Activated T-cell treated with anti-CD3 and anti-CD28 coated beads, Interleukin-2, amount 50 U/mL, for 72 hours (primary cell): ENCODE data around the gene SETX. TPM values are rescaled to one million over a fixed set of nuclear protein-coding genes. Genes with fewer than 3 reads are reported as not detected.
"Not testable (repeated sequence)": the region's sequence is repeated elsewhere in the genome, so short reads cannot be mapped to it uniquely, and the experiment has no call there.

Source experiments
- ATAC-seq, 2 donors: fragments of 150-1000 bp; cut with Tn5 transposase; replicated peaks in 1 of 2; 2 replicates each; pipeline ENCODE4 v1.10.0; 2021; ENCODE audit warnings: moderate library complexity in 2 of 2, mild to moderate bottlenecking in 1 of 2
- DNase-seq, 2 donors: peaks; one replicate each; pipeline ENCODE4 v3.0.0; 2021 to 2022; ENCODE audit warnings: mixed read lengths in 1 of 2
- H3K27ac Mint-ChIP-seq: one replicate; pipeline ENCODE4 v1.8.0; 2022; ENCODE audit warnings: mild to moderate bottlenecking, moderate library complexity, mixed read lengths
- H3K27me3 Mint-ChIP-seq: one replicate; pipeline ENCODE4 v1.8.0; 2022; ENCODE audit warnings: low read depth, mixed read lengths
- H3K36me3 Mint-ChIP-seq, 2 donors: one replicate each; pipeline ENCODE4 v1.8.0; 2022; ENCODE audit warnings: mixed read lengths in 2 of 2, mild to moderate bottlenecking in 1 of 2; ENCODE audit not compliant: insufficient read depth in 2 of 2
- H3K4me1 Mint-ChIP-seq: one replicate; pipeline ENCODE4 v1.8.0; 2022; ENCODE audit warnings: low read depth, mixed read lengths
- H3K4me3 Mint-ChIP-seq, 2 donors: one replicate each; pipeline ENCODE4 v1.8.0; 2022; ENCODE audit warnings: mild to moderate bottlenecking in 2 of 2, mixed read lengths in 2 of 2, moderate library complexity in 2 of 2
- H3K9me3 Mint-ChIP-seq, 2 donors: one replicate each; pipeline ENCODE4 v1.8.0; 2022; ENCODE audit warnings: mixed read lengths in 2 of 2
- total RNA-seq, 2 donors: library from RNA; stranded (reverse); gene quantifications; one replicate each; pipeline ENCODE4 v1.2.3, GENCODE V29; 2022

SETX gene
- total RNA-seq, 2 donors from 2014 or later = 53.7 to 55.9 TPM

GRCh38 chr9:132301521-132301920, 53.3 kb downstream of the SETX start:
- Mint-ChIP-seq H3K4me1 (peaks cover 19% of the 10 kb centered on the region), H3K4me3 (no peak overlapping the region), H3K27ac (peak overlapping the region; percentile 85), H3K36me3 (peaks cover 11 to 47% of the 10 kb centered on the region in 2 donors), H3K27me3 (no peaks in the 10 kb centered on the region), H3K9me3 (no peaks in the 10 kb centered on the region)
- DNase-seq (no peak), ATAC-seq (no peak)

GRCh38 chr9:132299221-132299620, 55.6 kb downstream of the SETX start:
- H3K27me3 Mint-ChIP-seq = no peaks in the 10 kb centered on the region
- H3K4me3 Mint-ChIP-seq = no peak overlapping the region
- no peak for ATAC-seq
- H3K4me1 Mint-ChIP-seq = peaks cover 23% of the 10 kb centered on the region
- no peaks in the 10 kb centered on the region for H3K9me3 Mint-ChIP-seq
- DNase-seq = no peak
- H3K27ac Mint-ChIP-seq = no peak overlapping the region
- peaks cover 11 to 49% of the 10 kb centered on the region in 2 donors for H3K36me3 Mint-ChIP-seq

GRCh38 chr9:132295181-132295580, 59.6 kb downstream of the SETX start:
- DNase-seq (no peak), ATAC-seq (peak in 1 of 2 donors; percentile 53)
- no peak overlapping the region for H3K4me3 Mint-ChIP-seq
- peaks cover 9 to 38% of the 10 kb centered on the region in 2 donors for H3K36me3 Mint-ChIP-seq
- no peaks in the 10 kb centered on the region for H3K9me3 Mint-ChIP-seq
- peak overlapping the region; percentile 9 for H3K27ac Mint-ChIP-seq
- no peaks in the 10 kb centered on the region for H3K27me3 Mint-ChIP-seq
- H3K4me1 Mint-ChIP-seq = peaks cover 17% of the 10 kb centered on the region

GRCh38 chr9:132293145-132293721, 61.6 kb downstream of the SETX start:
- Mint-ChIP-seq H3K27me3 (no peaks in the 10 kb centered on the region), H3K36me3 (peaks cover 3 to 25% of the 10 kb centered on the region in 2 donors), H3K4me1 (peaks cover 15% of the 10 kb centered on the region), H3K27ac (peak overlapping the region; percentile 75), H3K9me3 (no peaks in the 10 kb centered on the region), H3K4me3 (no peak overlapping the region)
- DNase-seq (no peak), ATAC-seq (peak in 1 of 2 donors; percentile 60)

- Mint-ChIP-seq H3K9me3 (no peaks in the 10 kb centered on the region), H3K27me3 (no peaks in the 10 kb centered on the region), H3K4me3 (no peak overlapping the region), H3K36me3 (peaks cover 4 to 10% of the 10 kb centered on the region in 2 donors), H3K27ac (peak overlapping the region; percentile 75), H3K4me1 (peaks cover 8% of the 10 kb centered on the region)
- no peak for ATAC-seq
- no peak for DNase-seq
Measured at GRCh38 chr9:132288966-132289365, 65.8 kb downstream of the SETX start.

- Mint-ChIP-seq H3K4me3 (no peak overlapping the region), H3K9me3 (no peaks in the 10 kb centered on the region), H3K27me3 (no peaks in the 10 kb centered on the region), H3K4me1 (peaks cover 14% of the 10 kb centered on the region), H3K36me3 (peaks cover 7 to 12% of the 10 kb centered on the region in 2 donors), H3K27ac (no peak overlapping the region)
- ATAC-seq (no peak), DNase-seq (no peak)
Measured at GRCh38 chr9:132288361-132288760, 66.4 kb downstream of the SETX start.

GRCh38 chr9:132287256-132287760, 67.5 kb downstream of the SETX start:
- peaks cover 10 to 20% of the 10 kb centered on the region in 2 donors for H3K36me3 Mint-ChIP-seq
- no peak overlapping the region for H3K4me3 Mint-ChIP-seq
- no peak for DNase-seq

GRCh38 chr9:132283863-132284262, 70.9 kb downstream of the SETX start:
- DNase-seq = no peak
- ATAC-seq = peak in 1 of 2 donors; percentile 43
- no peaks in the 10 kb centered on the region for H3K9me3 Mint-ChIP-seq
- no peaks in the 10 kb centered on the region for H3K27me3 Mint-ChIP-seq
- H3K4me1 Mint-ChIP-seq = peaks cover 16% of the 10 kb centered on the region
- H3K27ac Mint-ChIP-seq = no peak overlapping the region
- peaks cover 12 to 38% of the 10 kb centered on the region in 2 donors for H3K36me3 Mint-ChIP-seq
- H3K4me3 Mint-ChIP-seq = no peak overlapping the region

More at GRCh38 chr9:132287256-132287760, 67.5 kb downstream of the SETX start:
- Mint-ChIP-seq H3K27me3 (no peaks in the 10 kb centered on the region), H3K9me3 (no peaks in the 10 kb centered on the region), H3K4me1 (peaks cover 16% of the 10 kb centered on the region), H3K27ac (no peak overlapping the region)
- ATAC-seq = no peak

GRCh38 chr9:132283165-132283564, 71.6 kb downstream of the SETX start:
- Mint-ChIP-seq H3K27ac (peak overlapping the region; percentile 78), H3K4me1 (peaks cover 11% of the 10 kb centered on the region), H3K9me3 (no peaks in the 10 kb centered on the region), H3K36me3 (peaks cover 12 to 40% of the 10 kb centered on the region in 2 donors), H3K4me3 (no peak overlapping the region), H3K27me3 (no peaks in the 10 kb centered on the region)
- ATAC-seq (peak; percentile 76 to 95), DNase-seq (peak; percentile 26 to 28)

- ATAC-seq (no peak), DNase-seq (no peak)
- Mint-ChIP-seq H3K4me3 (no peak overlapping the region), H3K9me3 (no peaks in the 10 kb centered on the region), H3K4me1 (peaks cover 6% of the 10 kb centered on the region), H3K27ac (peak overlapping the region; percentile 63), H3K27me3 (no peaks in the 10 kb centered on the region), H3K36me3 (peaks cover 10 to 59% of the 10 kb centered on the region in 2 donors)
Measured at GRCh38 chr9:132274861-132275260, 79.9 kb downstream of the SETX start.

- peaks cover 10 to 53% of the 10 kb centered on the region in 2 donors for H3K36me3 Mint-ChIP-seq
- ATAC-seq (peak; percentile 91), DNase-seq (peak; percentile 52 to 71)
- H3K27me3 Mint-ChIP-seq, H3K9me3 Mint-ChIP-seq, H3K4me3 Mint-ChIP-seq: not testable (repeated sequence)
- H3K4me1 Mint-ChIP-seq = peaks cover 15% of the 10 kb centered on the region
- H3K27ac Mint-ChIP-seq = peak overlapping the region; percentile 86
Measured at GRCh38 chr9:132269704-132270516, 84.9 kb downstream of the SETX start.

GRCh38 chr9:132268725-132269352, 85.9 kb downstream of the SETX start:
- Mint-ChIP-seq H3K9me3 (no peaks in the 10 kb centered on the region), H3K36me3 (peaks cover 10 to 50% of the 10 kb centered on the region in 2 donors), H3K4me1 (peaks cover 15% of the 10 kb centered on the region), H3K4me3 (no peak overlapping the region), H3K27ac (peak overlapping the region; percentile 81), H3K27me3 (no peaks in the 10 kb centered on the region)
- peak; percentile 38 to 53 for ATAC-seq
- DNase-seq = peak; percentile 66 to 70

- no peak for ATAC-seq
- Mint-ChIP-seq H3K9me3 (no peaks in the 10 kb centered on the region), H3K27ac (peak overlapping the region; percentile 90), H3K4me1 (peaks cover 15% of the 10 kb centered on the region), H3K4me3 (no peak overlapping the region), H3K36me3 (peaks cover 10 to 56% of the 10 kb centered on the region in 2 donors), H3K27me3 (no peaks in the 10 kb centered on the region)
- no peak for DNase-seq
Measured at GRCh38 chr9:132267660-132268059, 87.1 kb downstream of the SETX start.
